BLaER1 treated with 17β-estradiol and CSF1 and Interleukin-3, amounts not matched to agents 10 nM and 100 nM (cell line): ENCODE results near the gene MRPS15.

ENCODE experiments used
- H3K27ac ChIP-seq, 11 experiments: shearing (Covaris generic); formaldehyde crosslinking; 2 replicates each; pipeline ENCODE4 v1.8.1; 2022
- H3K27me3 ChIP-seq, 11 experiments: shearing (Covaris generic); formaldehyde crosslinking; 2 replicates each; pipeline ENCODE4 v1.8.1; 2022
- H3K36me3 ChIP-seq, 11 experiments: shearing (Covaris generic); formaldehyde crosslinking; 2 replicates each; pipeline ENCODE4 v1.8.1; 2022
- H3K4me1 ChIP-seq, 10 experiments: shearing (Covaris generic); formaldehyde crosslinking; 2 replicates each; pipeline ENCODE4 v1.8.1; 2022
- H3K4me2 ChIP-seq, 11 experiments: shearing (Covaris generic); formaldehyde crosslinking; 2 replicates each; pipeline ENCODE4 v1.8.1; 2022
- H3K4me3 ChIP-seq, 10 experiments: shearing (Covaris generic); formaldehyde crosslinking; 2 replicates each; pipeline ENCODE4 v1.8.1; 2022
- H3K9ac ChIP-seq, 11 experiments: shearing (Covaris generic); formaldehyde crosslinking; 2 replicates each; pipeline ENCODE4 v1.8.1; 2022
- H3K9me3 ChIP-seq, 11 experiments: shearing (Covaris generic); formaldehyde crosslinking; replicated peaks in 1 of 11; 2 replicates each; pipeline ENCODE4 v1.8.1; 2022
- H4K20me1 ChIP-seq, 11 experiments: shearing (Covaris generic); formaldehyde crosslinking; 2 replicates each; pipeline ENCODE4 v1.8.1; 2022
- Cebpa-rat ChIP-seq, 11 experiments: shearing (Covaris generic); IDR thresholded peaks; 2 replicates each; pipeline ENCODE4 v1.8.1; 2022

Gene MRPS15

GRCh38 chr1:36432616-36433015, 31.6 kb downstream of the MRPS15 start:
- no peaks in the 10 kb centered on the region for H3K9me3 ChIP-seq
- no peaks in the 10 kb centered on the region for H3K27me3 ChIP-seq
- no peak overlapping the region for H3K4me2 ChIP-seq
- H3K36me3 ChIP-seq, result no peaks in the 10 kb centered on the region; a peak in 1 of 22 replicates
- H3K4me3 ChIP-seq, result no peak overlapping the region
- H3K27ac ChIP-seq, result no peak overlapping the region
- no peak overlapping the region for H3K9ac ChIP-seq
- H4K20me1 ChIP-seq, result no peaks in the 10 kb centered on the region
- no peak for TF ChIP-seq Cebpa-rat (IDR thresholded peaks at IDR 0.05)
- no peaks in the 10 kb centered on the region for H3K4me1 ChIP-seq

- H3K9me3 ChIP-seq, result no peaks in the 10 kb centered on the region
- H3K36me3 ChIP-seq, result no peaks in the 10 kb centered on the region
- no peak overlapping the region for H3K4me2 ChIP-seq
- H3K4me3 ChIP-seq, result no peak overlapping the region
- H3K27me3 ChIP-seq, result no peaks in the 10 kb centered on the region
- no peaks in the 10 kb centered on the region for H4K20me1 ChIP-seq
- no peak for TF ChIP-seq Cebpa-rat (IDR thresholded peaks at IDR 0.05)
- H3K27ac ChIP-seq, result no peak overlapping the region
- no peaks in the 10 kb centered on the region for H3K4me1 ChIP-seq
- H3K9ac ChIP-seq, result no peak overlapping the region
Observed at GRCh38 chr1:36425791-36426190, 38.4 kb downstream of the MRPS15 start.

- H3K4me3 ChIP-seq, result no peak overlapping the region
- no peaks in the 10 kb centered on the region for H4K20me1 ChIP-seq
- 0 out of 22 replicates have a peak overlapping the region, but pooled peaks of 1 of the 11 experiments have one; percentile 7 for H3K9ac ChIP-seq
- H3K36me3 ChIP-seq, result no peaks in the 10 kb centered on the region
- H3K27ac ChIP-seq, result no peak overlapping the region
- H3K9me3 ChIP-seq, result no peaks in the 10 kb centered on the region
- H3K27me3 ChIP-seq, result no peaks in the 10 kb centered on the region; a peak in 2 of 22 replicates
- TF ChIP-seq Cebpa-rat (IDR thresholded peaks at IDR 0.05), result no peak
- H3K4me2 ChIP-seq, result no peak overlapping the region
- H3K4me1 ChIP-seq, result peaks cover 4 to 5% (median 5%) of the 10 kb centered on the region in 10 experiments; a peak in 16 of 20 replicates
Observed at GRCh38 chr1:36421649-36422048, 42.5 kb downstream of the MRPS15 start.

GRCh38 chr1:36420836-36421317, 43.3 kb downstream of the MRPS15 start:
- Histone ChIP-seq H3K4me2 (peak overlapping the region in 10 of 11 experiments; percentile 13 to 55 (median 32); a peak in 13 of 22 replicates), H3K4me3 (no peak overlapping the region), H3K4me1 (peaks cover 4 to 5% (median 5%) of the 10 kb centered on the region in 10 experiments; a peak in 16 of 20 replicates), H4K20me1 (no peaks in the 10 kb centered on the region), H3K27ac (peak overlapping the region in 2 of 11 experiments; percentile 30 to 49; a peak in 3 of 22 replicates), H3K27me3 (no peaks in the 10 kb centered on the region; a peak in 2 of 22 replicates), H3K9ac (peak overlapping the region in 3 of 11 experiments; percentile 5 to 18 (median 10); a peak in 1 of 22 replicates), H3K9me3 (no peaks in the 10 kb centered on the region), H3K36me3 (no peaks in the 10 kb centered on the region)
- TF ChIP-seq Cebpa-rat (IDR thresholded peaks at IDR 0.05), result no peak

GRCh38 chr1:36420409-36420808, 43.8 kb downstream of the MRPS15 start:
- Histone ChIP-seq H3K4me1 (peaks cover 4 to 5% (median 5%) of the 10 kb centered on the region in 10 experiments; a peak in 16 of 20 replicates), H3K9ac (no peak overlapping the region; a peak in 1 of 22 replicates), H3K27ac (no peak overlapping the region)

GRCh38 chr1:36419569-36419968, 44.6 kb downstream of the MRPS15 start:
- Histone ChIP-seq H3K4me3 (no peak overlapping the region), H3K9ac (no peak overlapping the region), H3K4me1 (peaks cover 4 to 5% (median 5%) of the 10 kb centered on the region in 10 experiments; a peak in 16 of 20 replicates), H3K4me2 (no peak overlapping the region), H3K9me3 (peaks cover 2 to 7% (median 6%) of the 10 kb centered on the region in 11 experiments; a peak in 21 of 22 replicates), H4K20me1 (no peaks in the 10 kb centered on the region), H3K36me3 (no peaks in the 10 kb centered on the region), H3K27me3 (no peaks in the 10 kb centered on the region; a peak in 2 of 22 replicates), H3K27ac (no peak overlapping the region)
- no peak for TF ChIP-seq Cebpa-rat (IDR thresholded peaks at IDR 0.05)

More at GRCh38 chr1:36420409-36420808, 43.8 kb downstream of the MRPS15 start:
- H3K4me2 ChIP-seq, result peak overlapping the region in 10 of 11 experiments; percentile 13 to 55 (median 32); a peak in 13 of 22 replicates
- no peaks in the 10 kb centered on the region for H3K36me3 ChIP-seq
- H3K4me3 ChIP-seq, result no peak overlapping the region
- no peak for TF ChIP-seq Cebpa-rat (IDR thresholded peaks at IDR 0.05)
- no peaks in the 10 kb centered on the region for H3K9me3 ChIP-seq
- H4K20me1 ChIP-seq, result no peaks in the 10 kb centered on the region
- no peaks in the 10 kb centered on the region; a peak in 2 of 22 replicates for H3K27me3 ChIP-seq

GRCh38 chr1:36419140-36419539, 45.0 kb downstream of the MRPS15 start:
- Histone ChIP-seq H3K4me1 (peaks cover 4 to 5% (median 5%) of the 10 kb centered on the region in 10 experiments; a peak in 16 of 20 replicates), H3K27ac (no peak overlapping the region), H3K36me3 (no peaks in the 10 kb centered on the region; a peak in 1 of 22 replicates), H4K20me1 (no peaks in the 10 kb centered on the region), H3K4me3 (no peak overlapping the region), H3K9ac (no peak overlapping the region), H3K27me3 (no peaks in the 10 kb centered on the region; a peak in 2 of 22 replicates), H3K9me3 (peaks cover 7 to 12% (median 10%) of the 10 kb centered on the region in 11 experiments), H3K4me2 (no peak overlapping the region)
- TF ChIP-seq Cebpa-rat (IDR thresholded peaks at IDR 0.05), result no peak

- no peak overlapping the region; a peak in 1 of 22 replicates for H3K4me2 ChIP-seq
Observed at GRCh38 chr1:36417931-36418330, 46.3 kb downstream of the MRPS15 start.

GRCh38 chr1:36415661-36416326, 48.4 kb downstream of the MRPS15 start:
- Histone ChIP-seq H3K27me3 (no peaks in the 10 kb centered on the region; a peak in 2 of 22 replicates), H3K27ac (no peak overlapping the region), H3K36me3 (no peaks in the 10 kb centered on the region; a peak in 2 of 22 replicates), H3K9ac (no peak overlapping the region), H4K20me1 (no peaks in the 10 kb centered on the region), H3K4me3 (no peak overlapping the region), H3K4me2 (no peak overlapping the region), H3K4me1 (peaks cover 4 to 5% (median 5%) of the 10 kb centered on the region in 10 experiments; a peak in 16 of 20 replicates), H3K9me3 (peaks cover 18 to 32% (median 26%) of the 10 kb centered on the region in 11 experiments)
- no peak for TF ChIP-seq Cebpa-rat (IDR thresholded peaks at IDR 0.05)

More at GRCh38 chr1:36417931-36418330, 46.3 kb downstream of the MRPS15 start:
- no peaks in the 10 kb centered on the region; a peak in 2 of 22 replicates for H3K27me3 ChIP-seq
- 0 out of 22 replicates have a peak overlapping the region, but pooled peaks of 1 of the 11 experiments have one; percentile 48 for H3K9ac ChIP-seq
- H4K20me1 ChIP-seq, result no peaks in the 10 kb centered on the region
- no peak for TF ChIP-seq Cebpa-rat (IDR thresholded peaks at IDR 0.05)
- peaks cover 4 to 5% (median 5%) of the 10 kb centered on the region in 10 experiments; a peak in 16 of 20 replicates for H3K4me1 ChIP-seq
- no peaks in the 10 kb centered on the region; a peak in 1 of 22 replicates for H3K36me3 ChIP-seq
- H3K27ac ChIP-seq, result no peak overlapping the region
- peaks cover 12 to 19% (median 15%) of the 10 kb centered on the region in 11 experiments for H3K9me3 ChIP-seq
- H3K4me3 ChIP-seq, result no peak overlapping the region
